Measurements from ENCODE around the gene IL36A. TPM values are rescaled to one million over a fixed set of nuclear protein-coding genes. Genes with fewer than 3 reads are reported as not detected.

IL36A gene
- total RNA-seq, 1 experiment from 2014 or later, result not detected

DNA sequence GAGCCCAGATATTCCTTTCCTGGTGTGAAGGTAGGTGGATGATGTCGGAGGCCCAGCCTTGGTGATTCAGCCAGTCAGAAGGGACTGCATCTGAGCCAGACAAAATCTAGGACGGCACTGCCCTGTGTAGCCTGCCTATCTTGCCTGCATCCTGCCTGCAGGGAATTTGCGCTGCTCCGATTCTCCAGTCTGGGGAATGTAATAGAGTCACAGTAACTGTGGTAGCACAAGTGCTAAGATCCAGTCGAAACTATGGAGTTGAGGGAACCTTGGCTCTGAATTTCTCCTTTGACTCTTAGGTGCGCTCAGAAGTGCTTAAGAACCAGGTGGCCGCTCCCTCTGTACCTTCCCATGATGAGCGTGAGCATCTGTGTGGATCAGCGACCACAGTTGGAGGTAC, 31.5 kb downstream of the IL36A start:
- no peaks in the 10 kb centered on the region for H4K20me1 ChIP-seq (ENCODE audit: control insufficient read depth, insufficient read depth, insufficient read length)
- no peak overlapping the region for H2AFZ ChIP-seq (ENCODE audit: low read length)
- H4K5ac ChIP-seq (ENCODE audit: insufficient read length, low read depth, low read length), result no peak overlapping the region
- no peak overlapping the region for H4K91ac ChIP-seq (ENCODE audit: insufficient read length, low read depth, low read length)
- H3K4me3 Mint-ChIP-seq, result no peak overlapping the region
- H3K4me2 ChIP-seq (ENCODE audit: insufficient read depth, insufficient read length, low read length), result no peak overlapping the region
- no peak overlapping the region for H3K56ac ChIP-seq (ENCODE audit: insufficient read length, low read depth, low read length)
- H3K79me1 ChIP-seq (ENCODE audit: insufficient read depth, low read depth, low read length, poor library complexity, severe bottlenecking), result no peaks in the 10 kb centered on the region
- H4K8ac ChIP-seq (replicated peaks; ENCODE audit: insufficient read length, low read depth, low read length), result no peak overlapping the region
- peaks cover 0 to 35% of the 10 kb centered on the region in 2 experiments; a peak in 2 of 5 replicates for H3K9me3 Mint-ChIP-seq
- H2BK15ac ChIP-seq (ENCODE audit: low read depth, low read length), result no peak overlapping the region
- TF ChIP-seq, protein P1, sequence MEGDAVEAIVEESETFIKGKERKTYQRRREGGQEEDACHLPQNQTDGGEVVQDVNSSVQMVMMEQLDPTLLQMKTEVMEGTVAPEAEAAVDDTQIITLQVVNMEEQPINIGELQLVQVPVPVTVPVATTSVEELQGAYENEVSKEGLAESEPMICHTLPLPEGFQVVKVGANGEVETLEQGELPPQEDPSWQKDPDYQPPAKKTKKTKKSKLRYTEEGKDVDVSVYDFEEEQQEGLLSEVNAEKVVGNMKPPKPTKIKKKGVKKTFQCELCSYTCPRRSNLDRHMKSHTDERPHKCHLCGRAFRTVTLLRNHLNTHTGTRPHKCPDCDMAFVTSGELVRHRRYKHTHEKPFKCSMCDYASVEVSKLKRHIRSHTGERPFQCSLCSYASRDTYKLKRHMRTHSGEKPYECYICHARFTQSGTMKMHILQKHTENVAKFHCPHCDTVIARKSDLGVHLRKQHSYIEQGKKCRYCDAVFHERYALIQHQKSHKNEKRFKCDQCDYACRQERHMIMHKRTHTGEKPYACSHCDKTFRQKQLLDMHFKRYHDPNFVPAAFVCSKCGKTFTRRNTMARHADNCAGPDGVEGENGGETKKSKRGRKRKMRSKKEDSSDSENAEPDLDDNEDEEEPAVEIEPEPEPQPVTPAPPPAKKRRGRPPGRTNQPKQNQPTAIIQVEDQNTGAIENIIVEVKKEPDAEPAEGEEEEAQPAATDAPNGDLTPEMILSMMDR (conservative IDR thresholded peaks at IDR 0.05), result no peak
- no peaks in the 10 kb centered on the region for H3K9me3 ChIP-seq (ENCODE audit: control insufficient read depth, low read depth, low read length)
- H3K27me3 ChIP-seq (ENCODE audit: insufficient read depth, low read length), result no peaks in the 10 kb centered on the region
- no peak overlapping the region for H3K27ac ChIP-seq (ENCODE audit: insufficient read length, low read depth, low read length)
- peaks cover 28% of the 10 kb centered on the region for H3K27me3 Mint-ChIP-seq (ENCODE audit: low read depth)
- no peak overlapping the region for H3T11ph ChIP-seq (ENCODE audit: low read length)
- H2BK120ac ChIP-seq (ENCODE audit: low read depth, low read length, poor library complexity, severe bottlenecking), result no peak overlapping the region
- no peak overlapping the region for H3K18ac ChIP-seq (ENCODE audit: insufficient read length, low read depth, low read length)
- no peaks in the 10 kb centered on the region for H3K4me1 ChIP-seq (ENCODE audit: insufficient read depth, low read length)
- H2AK5ac ChIP-seq (ENCODE audit: insufficient read length, low read length), result no peak overlapping the region
- H3K4ac ChIP-seq (ENCODE audit: low read depth, low read length), result no peak overlapping the region
- no peak overlapping the region for H2BK5ac ChIP-seq (ENCODE audit: insufficient read length, low read length)
- no peak overlapping the region for H2BK12ac ChIP-seq (ENCODE audit: insufficient read length, low read depth, low read length)
- no peaks in the 10 kb centered on the region for H3K23me2 ChIP-seq (ENCODE audit: insufficient read length, low read depth, low read length, poor library complexity, severe bottlenecking)
- H2BK20ac ChIP-seq (ENCODE audit: low read depth, low read length, poor library complexity, severe bottlenecking), result no peak overlapping the region
- H3K9ac ChIP-seq (ENCODE audit: extremely low read depth, insufficient read length, low read length), result no peak overlapping the region
- no peak overlapping the region; a peak in 1 of 7 replicates for H3K27ac Mint-ChIP-seq
- WGBS (ENCODE audit: extremely low coverage, insufficient read length, low lambda C conversion rate), result no CpG with 5 or more reads among the region's 9 CpGs
- H3K14ac ChIP-seq (ENCODE audit: insufficient read depth, low read length), result no peak overlapping the region
- no peaks in the 10 kb centered on the region for H3K4me1 Mint-ChIP-seq
- no peak for DNase-seq
- no peaks in the 10 kb centered on the region for H3K79me2 ChIP-seq (ENCODE audit: insufficient read depth, low read length)
- H3K23ac ChIP-seq (ENCODE audit: insufficient read length, low read depth, low read length), result no peak overlapping the region
- H3K36me3 Mint-ChIP-seq (ENCODE audit: insufficient read depth in 1 of 3, low read depth in 3 of 3), result no peaks in the 10 kb centered on the region
